Ectodermal cell (in vitro differentiated cells): Measurements from ENCODE around the gene USP6NL.

Experiments
- H3K27ac ChIP-seq: 2 replicates; pipeline ENCODE4 v1.7.0; 2013; ENCODE audit warnings: mild to moderate bottlenecking, low read depth, low read length; ENCODE audit not compliant: insufficient read depth, poor library complexity, severe bottlenecking
- H3K27me3 ChIP-seq: 2 replicates; pipeline ENCODE4 v1.7.0; 2013; ENCODE audit warnings: mild to moderate bottlenecking, low read length; ENCODE audit not compliant: insufficient read depth, control insufficient read depth, poor library complexity, severe bottlenecking
- H3K36me3 ChIP-seq: one replicate; pipeline ENCODE4 v1.7.0; 2013; ENCODE audit warnings: low read length; ENCODE audit not compliant: control insufficient read depth, insufficient read depth
- H3K4me1 ChIP-seq: one replicate; pipeline ENCODE4 v1.7.0; 2013; ENCODE audit warnings: low read length; ENCODE audit not compliant: control insufficient read depth, insufficient read depth
- H3K4me3 ChIP-seq: 2 replicates; pipeline ENCODE4 v1.7.0; 2013; ENCODE audit warnings: low read depth, low read length, control low read depth; ENCODE audit not compliant: insufficient read depth
- H3K9me3 ChIP-seq: 2 replicates; pipeline ENCODE4 v1.7.0; 2013; ENCODE audit warnings: mild to moderate bottlenecking, low read length, moderate library complexity; ENCODE audit not compliant: control insufficient read depth
- WGBS, 2 experiments: methylation state at CpG; one replicate each; pipeline ENCODE4 v1.1.7; 2013; ENCODE audit warnings: missing lambda C conversion rate in 2 of 2; 5-methylcytosine and 5-hydroxymethylcytosine counted together

The USP6NL gene

GRCh38 chr10:11415095-11415494 lies 196.4 kb downstream of the USP6NL start:
- Histone ChIP-seq H3K27ac (no peak overlapping the region), H3K36me3 (no peaks in the 10 kb centered on the region), H3K9me3 (no peaks in the 10 kb centered on the region), H3K4me3 (no peak overlapping the region), H3K4me1 (no peaks in the 10 kb centered on the region), H3K27me3 (no peaks in the 10 kb centered on the region)
- 93 to 94% methylated on average over 5 of the region's 5 CpGs for WGBS, 2 experiments

- Histone ChIP-seq H3K27ac (no peak overlapping the region), H3K4me3 (no peak overlapping the region), H3K27me3 (no peaks in the 10 kb centered on the region), H3K4me1 (no peaks in the 10 kb centered on the region), H3K36me3 (no peaks in the 10 kb centered on the region), H3K9me3 (no peaks in the 10 kb centered on the region)
- 86 to 92% methylated on average over 7 of the region's 7 CpGs for WGBS, 2 experiments
Observed at GRCh38 chr10:11414314-11415038, 197.0 kb downstream of the USP6NL start.

- Histone ChIP-seq H3K4me3 (no peak overlapping the region), H3K27me3 (no peaks in the 10 kb centered on the region), H3K36me3 (no peaks in the 10 kb centered on the region), H3K9me3 (no peaks in the 10 kb centered on the region), H3K27ac (no peak overlapping the region), H3K4me1 (no peaks in the 10 kb centered on the region)
- 87 to 97% methylated on average over 2 of the region's 2 CpGs for WGBS, 2 experiments
Observed at GRCh38 chr10:11411926-11412545, 199.4 kb downstream of the USP6NL start.

GRCh38 chr10:11409357-11409756 lies 202.1 kb downstream of the USP6NL start:
- Histone ChIP-seq H3K27ac (no peak overlapping the region), H3K4me3 (no peak overlapping the region), H3K36me3 (no peaks in the 10 kb centered on the region), H3K27me3 (no peaks in the 10 kb centered on the region), H3K9me3 (no peaks in the 10 kb centered on the region), H3K4me1 (no peaks in the 10 kb centered on the region)
- 74 to 76% methylated on average over 10 to 11 of the region's 11 CpGs for WGBS, 2 experiments

GRCh38 chr10:11407939-11408338 lies 203.5 kb downstream of the USP6NL start:
- Histone ChIP-seq H3K27me3 (no peaks in the 10 kb centered on the region), H3K36me3 (no peaks in the 10 kb centered on the region), H3K9me3 (no peaks in the 10 kb centered on the region), H3K27ac (no peak overlapping the region), H3K4me3 (no peak overlapping the region), H3K4me1 (no peaks in the 10 kb centered on the region)
- 91 to 98% methylated on average over 2 of the region's 2 CpGs for WGBS, 2 experiments

- H3K27me3 ChIP-seq = no peaks in the 10 kb centered on the region
- H3K4me3 ChIP-seq = no peak overlapping the region
- no peaks in the 10 kb centered on the region for H3K36me3 ChIP-seq
- H3K9me3 ChIP-seq = no peaks in the 10 kb centered on the region
- no peak overlapping the region for H3K27ac ChIP-seq
- 96 to 97% methylated on average over 5 of the region's 5 CpGs for WGBS, 2 experiments
- peaks cover 3% of the 10 kb centered on the region for H3K4me1 ChIP-seq
Observed at GRCh38 chr10:11406746-11407145, 204.7 kb downstream of the USP6NL start.

- no peaks in the 10 kb centered on the region for H3K27me3 ChIP-seq
- no peak overlapping the region for H3K4me3 ChIP-seq
- WGBS, 2 experiments = 88% methylated on average over 13 of the region's 13 CpGs
- no peak overlapping the region for H3K27ac ChIP-seq
- H3K4me1 ChIP-seq = peaks cover 13% of the 10 kb centered on the region
- no peaks in the 10 kb centered on the region for H3K36me3 ChIP-seq
- no peaks in the 10 kb centered on the region for H3K9me3 ChIP-seq
Observed at GRCh38 chr10:11404901-11405300, 206.5 kb downstream of the USP6NL start.
